ENCODE results near the gene FFAR3.

Gene FFAR3

DNA sequence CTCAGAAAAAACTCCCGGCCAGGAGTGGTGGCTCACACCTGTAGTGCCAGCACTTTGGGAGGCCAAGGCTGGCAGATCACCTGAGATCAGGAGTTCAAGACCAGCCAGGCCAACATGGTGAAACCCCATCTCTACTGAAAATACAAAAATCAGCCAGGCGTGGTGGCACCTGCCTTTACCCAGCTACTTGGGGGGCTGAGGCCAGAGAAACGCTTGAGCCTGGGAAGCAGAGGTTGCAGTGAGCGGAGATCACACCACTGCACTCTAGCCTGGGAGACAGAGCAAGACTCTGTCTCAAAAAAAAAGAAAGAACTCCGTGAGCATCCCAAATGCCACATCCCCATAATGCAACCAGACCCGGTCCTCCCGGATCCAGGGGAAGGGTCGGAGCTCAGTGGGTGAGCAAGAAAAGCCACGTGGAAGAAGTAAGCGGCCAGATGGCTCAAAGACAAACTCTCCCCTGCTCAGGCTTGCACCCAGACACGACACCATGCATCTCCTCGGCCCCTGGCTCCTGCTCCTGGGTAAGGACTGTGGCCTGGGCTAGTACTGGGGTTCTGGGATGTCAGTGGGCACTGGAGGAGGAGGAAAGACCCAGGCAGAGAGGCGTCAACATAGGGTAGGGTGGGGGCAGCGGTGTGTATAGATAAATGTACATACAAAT lies 26.6 kb upstream of the FFAR3 start:
- ATAC-seq, result no peak

DNA sequence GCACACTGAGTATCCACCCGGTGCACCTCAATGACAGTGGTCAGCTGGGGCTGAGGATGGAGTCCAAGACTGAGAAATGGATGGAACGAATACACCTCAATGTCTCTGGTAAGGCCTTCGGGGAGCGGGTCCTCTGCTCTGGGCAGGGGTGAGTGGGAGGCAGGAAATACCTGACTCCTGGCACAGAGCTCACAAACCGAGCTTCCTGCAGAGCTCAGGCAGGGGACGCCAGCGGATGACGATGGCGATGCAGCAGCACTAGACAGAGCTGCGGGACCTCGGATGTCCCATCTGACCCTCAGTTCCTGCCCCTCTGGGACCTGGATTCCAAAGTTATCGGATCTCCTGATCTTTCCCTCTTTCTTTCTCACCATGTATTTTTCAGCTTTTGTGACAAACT lies 25.4 kb upstream of the FFAR3 start:
- peak in 1 of 2 donors; percentile 28 for ATAC-seq

DNA sequence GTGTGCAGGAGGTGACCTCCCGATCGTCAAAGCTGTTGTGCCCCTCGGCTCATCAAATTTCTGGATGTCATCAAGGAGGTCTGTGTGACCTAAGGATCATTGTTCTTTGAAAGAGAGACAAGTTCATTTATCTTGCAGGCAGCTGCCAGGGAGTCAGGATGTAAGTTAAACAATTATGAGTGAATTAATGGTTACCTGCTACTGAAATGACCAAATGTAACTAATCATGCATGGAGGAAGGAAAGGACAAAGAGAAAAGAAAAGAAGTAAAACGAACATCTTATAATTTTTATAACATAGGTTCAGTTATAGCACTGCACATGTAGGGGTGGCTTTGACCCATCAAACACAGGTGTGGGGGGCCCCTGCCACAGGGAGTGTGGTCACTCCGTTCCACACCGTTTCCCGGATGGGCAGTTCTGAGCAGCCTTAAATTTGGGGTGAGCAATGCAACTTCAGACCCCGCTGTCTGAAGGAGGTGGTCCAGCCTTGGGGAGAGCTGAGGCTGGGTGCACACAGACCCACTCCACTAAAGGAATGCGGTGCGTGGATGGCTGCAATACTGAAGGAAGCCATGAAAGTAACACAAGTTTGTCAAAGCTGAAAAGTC lies 24.0 kb upstream of the FFAR3 start:
- ATAC-seq, result no peak

GRCh38 chr19:35336166-35336955 lies 21.9 kb upstream of the FFAR3 start:
- no peak for ATAC-seq

- no peak for ATAC-seq
These were observed 20.9 kb upstream of the FFAR3 start for GRCh38 chr19:35337097-35337983.

- ATAC-seq, result no peak
These were observed 20.3 kb upstream of the FFAR3 start for GRCh38 chr19:35337984-35338296.

DNA sequence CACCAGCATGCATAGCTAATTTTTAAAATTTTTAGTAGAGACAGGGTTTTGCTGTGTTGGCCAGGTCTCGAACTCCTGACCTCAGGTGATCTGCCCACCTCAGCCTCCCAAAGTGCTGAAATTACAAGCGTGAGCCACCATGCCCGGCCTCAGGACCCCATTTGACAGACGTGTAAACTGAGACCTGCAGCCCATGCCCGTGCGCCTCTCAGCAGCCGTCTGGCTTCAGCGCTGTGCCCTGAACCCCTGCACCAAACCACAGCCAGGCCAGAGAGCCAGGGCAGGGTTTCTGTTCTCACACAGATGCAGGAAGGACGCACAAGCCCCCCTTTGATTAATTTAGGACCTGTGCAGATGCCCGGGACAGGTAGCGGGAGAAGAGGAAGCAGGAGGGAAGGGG lies 17.8 kb upstream of the FFAR3 start:
- ATAC-seq, result no peak

GRCh38 chr19:35341006-35341405 lies 17.3 kb upstream of the FFAR3 start:
- ATAC-seq, result no peak

- ATAC-seq, result no peak
These were observed 16.6 kb upstream of the FFAR3 start for GRCh38 chr19:35341565-35342225.

DNA sequence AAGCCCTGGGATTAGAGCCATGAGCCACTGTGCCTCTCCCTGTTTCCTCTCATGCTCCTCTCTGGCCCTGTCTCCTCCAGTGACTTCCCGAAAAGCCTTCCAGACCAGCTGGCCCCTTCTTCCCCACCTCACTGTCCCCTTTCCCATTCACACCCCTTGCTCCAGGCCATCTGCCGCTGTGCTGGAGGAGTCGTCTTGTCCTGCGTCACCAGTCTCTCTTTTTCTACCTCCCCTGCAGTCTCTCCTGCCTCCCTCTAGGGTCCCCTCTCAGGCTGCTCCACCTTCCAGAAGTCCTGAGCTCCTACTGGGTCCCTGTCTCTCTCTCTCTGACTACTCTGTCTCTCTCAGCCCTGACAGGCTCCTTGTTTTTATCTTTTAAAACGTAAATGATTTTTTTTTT lies 15.8 kb upstream of the FFAR3 start:
- no peak for ATAC-seq

DNA sequence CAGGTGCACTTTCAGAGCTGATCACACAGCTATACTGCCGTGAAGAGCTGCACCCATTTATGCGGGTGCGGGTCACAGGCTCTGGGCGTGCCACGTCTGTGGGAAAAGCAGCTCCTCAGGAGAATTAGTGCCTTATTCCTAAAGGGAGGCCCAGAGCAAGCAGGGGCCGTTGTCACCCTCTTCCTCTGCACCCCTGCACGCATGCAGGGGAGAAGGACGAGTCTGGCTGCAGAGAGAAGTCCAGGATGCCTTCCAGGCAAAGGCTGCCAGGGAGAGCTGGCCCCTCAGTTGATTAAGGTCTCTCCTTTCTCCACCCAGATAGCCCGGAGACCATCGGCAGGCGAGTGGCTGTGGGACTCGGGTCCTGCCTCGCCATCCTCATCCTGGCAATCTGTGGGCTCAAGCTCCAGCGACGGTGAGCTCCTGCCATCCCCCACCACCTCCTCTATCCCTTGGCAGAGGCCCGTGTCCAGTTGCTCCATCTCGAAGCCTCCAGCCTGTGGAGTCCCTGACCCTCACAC lies 13.7 kb upstream of the FFAR3 start:
- no peak for ATAC-seq

DNA sequence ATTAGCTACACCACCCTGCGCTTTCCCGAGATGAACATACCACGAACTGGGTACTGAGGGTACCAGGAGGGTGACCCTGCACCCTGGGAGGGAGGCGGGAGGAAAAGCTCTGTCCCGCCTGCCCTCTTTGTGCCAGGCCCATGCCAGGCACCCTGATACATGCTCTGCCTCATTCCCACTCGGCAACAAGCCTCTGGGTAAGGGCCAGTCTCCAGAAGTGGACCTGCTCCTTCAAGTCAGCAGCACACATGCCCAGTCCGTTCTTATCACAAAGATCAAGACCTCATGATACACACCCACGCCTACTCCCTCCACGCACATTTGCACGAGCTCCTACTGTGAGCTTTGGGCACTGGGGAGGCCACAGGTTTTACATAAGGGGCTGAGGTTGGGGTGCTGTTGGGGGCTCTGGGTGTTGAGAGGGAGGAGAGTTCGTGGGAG lies 12.6 kb upstream of the FFAR3 start:
- ATAC-seq, result no peak

DNA sequence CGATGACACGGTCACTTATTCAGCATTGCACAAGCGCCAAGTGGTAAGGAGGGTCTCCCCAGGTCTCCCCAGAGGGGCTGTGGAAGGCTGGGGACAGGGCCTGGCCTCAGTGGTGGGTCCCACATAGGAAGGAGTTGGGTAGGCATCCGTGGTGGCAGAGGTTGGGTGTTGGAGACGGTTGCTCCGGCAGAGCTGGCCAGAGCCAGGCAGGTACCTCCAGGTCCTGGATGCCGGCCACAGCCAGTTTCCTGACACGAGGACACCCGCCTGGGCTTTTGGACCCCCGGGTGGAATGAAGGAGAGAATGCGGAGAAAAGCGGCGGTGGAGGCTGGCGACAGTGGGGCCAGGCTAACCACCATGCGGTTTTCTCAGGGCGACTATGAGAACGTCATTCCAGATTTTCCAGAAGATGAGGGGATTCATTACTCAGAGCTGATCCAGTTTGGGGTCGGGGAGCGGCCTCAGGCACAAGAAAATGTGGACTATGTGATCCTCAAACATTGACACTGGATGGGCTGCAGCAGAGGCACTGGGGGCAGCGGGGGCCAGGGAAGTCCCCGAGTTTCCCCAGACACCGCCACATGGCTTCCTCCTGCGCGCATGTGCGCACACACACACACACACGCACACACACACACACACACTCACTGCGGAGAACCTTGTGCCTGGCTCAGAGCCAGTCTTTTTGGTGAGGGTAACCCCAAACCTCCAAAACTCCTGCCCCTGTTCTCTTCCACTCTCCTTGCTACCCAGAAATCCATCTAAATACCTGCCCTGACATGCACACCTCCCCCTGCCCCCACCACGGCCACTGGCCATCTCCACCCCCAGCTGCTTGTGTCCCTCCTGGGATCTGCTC lies 11.8 kb upstream of the FFAR3 start:
- ATAC-seq, result peak in 1 of 2 donors; percentile 24

GRCh38 chr19:35347171-35347929 lies 10.9 kb upstream of the FFAR3 start, which contains the start of gene FFAR1:
FFAR1 (plus strand) TSS chr19:35347902; CDS start chr19:35351552, 3,650 bp downstream.
- peak; percentile 47 to 62 for ATAC-seq

- no peak for ATAC-seq
These were observed 10.3 kb upstream of the FFAR3 start for GRCh38 chr19:35347930-35348298.

- ATAC-seq, result no peak
These were observed 9.2 kb upstream of the FFAR3 start for GRCh38 chr19:35348911-35349611.

- no peak for ATAC-seq
These were observed 8.4 kb upstream of the FFAR3 start for GRCh38 chr19:35349614-35350521.

DNA sequence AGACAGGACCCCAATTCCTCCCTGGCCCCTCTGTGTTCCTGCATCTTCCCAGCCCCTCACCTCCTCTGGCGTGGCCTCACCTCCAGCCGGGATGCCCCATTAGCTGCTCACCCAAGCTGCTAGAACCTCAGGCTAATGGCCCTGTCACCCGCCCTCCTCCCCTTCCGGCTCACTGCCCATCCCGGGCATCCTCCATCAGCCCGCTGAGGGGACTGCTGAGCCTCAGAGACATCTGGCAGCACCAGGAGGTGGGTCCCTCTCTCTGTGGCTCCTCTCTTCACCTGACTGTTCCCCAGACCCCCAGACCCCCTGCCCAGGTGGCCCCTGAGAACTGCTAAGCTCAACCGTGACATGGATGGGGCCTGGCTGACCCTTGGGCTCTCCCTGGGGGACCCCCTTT lies 7.7 kb upstream of the FFAR3 start:
- no peak for ATAC-seq
